K562 (cell line): ENCODE measurements around the gene N4BP3. TPM values are rescaled to one million over a fixed set of nuclear protein-coding genes. Genes with fewer than 3 reads are reported as not detected.

Source experiments
- DNMT1 ChIP-seq: fragments of 450-650 bp; IDR thresholded peaks from 2 replicates; pipeline ENCODE4 v1.6.1; 2016; ENCODE audit warnings: antibody characterized with exemption, mild to moderate bottlenecking
- FUS ChIP-seq: fragments of 200-400 bp; formaldehyde crosslinking; optimal IDR thresholded peaks from 2 replicates; pipeline ENCODE3; 2017; ENCODE audit warnings: low read depth, low read length
- HDAC3 ChIP-seq: fragments of 450-650 bp; IDR thresholded peaks from 2 replicates; pipeline ENCODE4 v1.6.1; 2018; ENCODE audit warnings: borderline replicate concordance, mild to moderate bottlenecking, moderate library complexity; ENCODE audit not compliant: partially characterized antibody
- HMGXB4 ChIP-seq: sonication (generic); formaldehyde crosslinking; IDR thresholded peaks from 2 replicates; pipeline ENCODE4 v1.8.1; 2023; ENCODE audit warnings: mild to moderate bottlenecking, missing genetic modification reagents
- JUND ChIP-seq, 2 experiments: IDR thresholded peaks; 2 replicates in 1 of 2; 3 replicates in 1 of 2; pipeline ENCODE4 v1.6.1; 2011; ENCODE audit warnings: borderline replicate concordance in 2 of 2, low read depth in 2 of 2, low read length in 2 of 2, improper control_type of control experiment in 1 of 2, missing biosample characterization in 1 of 2, missing genetic modification characterization in 1 of 2, missing genetic modification reagents in 1 of 2
- KDM1A ChIP-seq, 2 experiments: fragments of 450-650 bp; IDR thresholded peaks; 2 replicates each; pipeline ENCODE4 v1.6.1; 2016; ENCODE audit warnings: mild to moderate bottlenecking in 2 of 2
- MLLT1 ChIP-seq, 2 experiments: fragments of 450-650 bp; IDR thresholded peaks; 2 replicates each; pipeline ENCODE4 v1.6.1; 2016
- NEUROD1 ChIP-seq: fragments of 150-350 bp; IDR thresholded peaks from 2 replicates; pipeline ENCODE4 v1.6.1; 2014; ENCODE audit warnings: borderline replicate concordance, low read length, low read depth; ENCODE audit not compliant: partially characterized antibody
- NFE2 ChIP-seq: IDR thresholded peaks from 2 replicates; pipeline ENCODE4 v1.6.1; 2014; ENCODE audit warnings: antibody characterized with exemption, low read depth
- NFYB ChIP-seq: IDR thresholded peaks from 2 replicates; pipeline ENCODE4 v1.6.1; 2011; ENCODE audit warnings: mild to moderate bottlenecking, moderate library complexity; ENCODE audit not compliant: insufficient read length; ENCODE audit errors: extremely low read depth
- PML ChIP-seq: IDR thresholded peaks from 2 replicates; pipeline ENCODE4 v1.6.1; 2012; ENCODE audit warnings: low read length, inconsistent platforms
- SMARCA4 ChIP-seq: fragments of 450-650 bp; IDR thresholded peaks from 2 replicates; pipeline ENCODE4 v1.6.1; 2016
- SNAPC5 ChIP-seq: fragments of 250-450 bp; sonication (Bioruptor Pico); IDR thresholded peaks from 2 replicates; pipeline ENCODE4 v1.8.0; 2021; ENCODE audit warnings: moderate library complexity, mild to moderate bottlenecking, inconsistent platforms
- TFAP4 ChIP-seq: sonication (generic); formaldehyde crosslinking; IDR thresholded peaks from 2 replicates; pipeline ENCODE4 v1.8.0; 2022; ENCODE audit warnings: missing genetic modification reagents, mild to moderate bottlenecking, moderate library complexity, borderline replicate concordance
- TOE1 ChIP-seq, 2 experiments: fragments of 450-650 bp in 1 of 2; sonication (generic) in 1 of 2; formaldehyde crosslinking in 1 of 2; IDR thresholded peaks; 2 replicates each; pipeline versions ENCODE4 v1.7.1 to v1.8.0; 2016 to 2022; ENCODE audit warnings: borderline replicate concordance in 2 of 2, mild to moderate bottlenecking in 2 of 2, antibody characterized with exemption in 1 of 2, inconsistent platforms in 1 of 2, low read depth in 1 of 2, missing genetic modification reagents in 1 of 2, moderate library complexity in 1 of 2
- ZNF3 ChIP-seq: fragments of 250-450 bp; sonication (Bioruptor Pico); IDR thresholded peaks from 2 replicates; pipeline ENCODE4 v1.5.0; 2021; ENCODE audit warnings: mild to moderate bottlenecking, moderate library complexity
- polyA plus RNA-seq, 8 experiments: library from polyadenylated mRNA; depleted of rRNA in 4 of 8; stranded (reverse) in 5 of 8; unstranded in 3 of 8; fragments of >200 nt; fragmentation: Nextera tagmentation in 2 of 8; fragmentation: Illumina TruSeq in 1 of 8; extraction: Ambion mirVana in 2 of 8; extraction: Trizol in 1 of 8; gene quantifications; 2 replicates each; pipeline versions ENCODE4 v1.2.1 to v1.2.3, GENCODE V29; 2011 to 2014; ENCODE audit warnings: inconsistent platforms in 1 of 8, missing spikeins in 1 of 8
- total RNA-seq, 7 experiments: library from RNA; depleted of rRNA in 6 of 7; stranded (reverse); fragments of >200 nt in 6 of 7; fragmentation: Illumina TruSeq in 2 of 7; extraction: Trizol in 2 of 7; gene quantifications; 2 replicates each; pipeline versions ENCODE4 v1.2.1 to v1.2.3, GENCODE V29; 2011 to 2021; ENCODE audit warnings: low replicate concordance in 1 of 7
- TF ChIP-seq, protein P1 (sequence below): fragments of 250-450 bp; sonication (Bioruptor Pico); IDR thresholded peaks from 2 replicates; pipeline ENCODE4 v1.5.0; 2020; ENCODE audit warnings: mild to moderate bottlenecking, borderline replicate concordance
- TF ChIP-seq, protein P2 (sequence below), 2 experiments: IDR thresholded peaks; 2 replicates each; pipeline ENCODE4 v1.6.1; 2012; ENCODE audit warnings: improper control_type of control experiment in 2 of 2, low read depth in 2 of 2, low read length in 2 of 2, borderline replicate concordance in 1 of 2

Gene N4BP3
- total and polyA plus RNA-seq, 9 of the 15 experiments (the other 6 are each of a cell fraction or from before 2014, with no cell fraction given), result 0.06 to 7.0 (median 2.4) TPM

DNA sequence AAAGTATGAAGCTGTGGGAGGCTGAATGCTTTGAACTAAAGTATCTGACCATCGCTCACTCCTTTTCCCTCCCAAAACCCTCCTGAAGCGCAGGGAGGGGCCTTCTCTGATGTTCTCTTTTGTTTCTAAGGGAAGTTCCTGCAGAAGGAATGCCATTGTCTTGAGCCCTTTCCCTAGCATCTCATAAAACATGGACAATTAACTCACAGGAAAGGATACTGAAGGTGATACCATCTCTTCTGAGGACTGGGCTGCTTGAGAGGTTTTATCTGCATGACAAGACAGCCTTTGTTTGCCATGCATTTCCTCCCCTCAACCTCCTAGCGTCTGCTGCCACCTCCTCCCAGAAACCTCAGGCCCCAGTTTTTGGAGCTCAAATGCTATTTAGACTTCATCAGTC, 13.2 kb downstream of the N4BP3 start (continued):
- TF ChIP-seq SNAPC5 (CRISPR knock-in tag) (no peak), NEUROD1 (no peak), DNMT1 (no peak), ZNF3 (CRISPR knock-in tag) (no peak), NFYB (no peak), JUND (IDR thresholded peaks at IDR 0.05; ENCODE audit: borderline replicate concordance, low read depth, low read length) (no peak; the same call in 1 of the 2 replicates), JUND (tag; IDR thresholded peaks at IDR 0.05; ENCODE audit: borderline replicate concordance, low read depth, low read length) (peak; percentile 16; the same call in 1 of the 3 replicates), TOE1 (IDR thresholded peaks at IDR 0.05; ENCODE audit: borderline replicate concordance) (no peak), TOE1 (CRISPR knock-in tag; IDR thresholded peaks at IDR 0.05; ENCODE audit: borderline replicate concordance, low read depth) (no peak), HMGXB4 (CRISPR knock-in tag) (no peak), HDAC3 (no peak), SMARCA4 (peak; percentile 58; the same call in 1 of the 2 replicates), KDM1A (IDR thresholded peaks at IDR 0.05) (0 out of 4 replicates have a peak, but pooled peaks of 1 of the 2 experiments have one; percentile 14), NFE2 (peak; percentile 47; the same call in 1 of the 2 replicates), TFAP4 (no peak), MLLT1 (IDR thresholded peaks at IDR 0.05) (no peak), FUS (no peak), PML (no peak)
- TF ChIP-seq, protein P1, sequence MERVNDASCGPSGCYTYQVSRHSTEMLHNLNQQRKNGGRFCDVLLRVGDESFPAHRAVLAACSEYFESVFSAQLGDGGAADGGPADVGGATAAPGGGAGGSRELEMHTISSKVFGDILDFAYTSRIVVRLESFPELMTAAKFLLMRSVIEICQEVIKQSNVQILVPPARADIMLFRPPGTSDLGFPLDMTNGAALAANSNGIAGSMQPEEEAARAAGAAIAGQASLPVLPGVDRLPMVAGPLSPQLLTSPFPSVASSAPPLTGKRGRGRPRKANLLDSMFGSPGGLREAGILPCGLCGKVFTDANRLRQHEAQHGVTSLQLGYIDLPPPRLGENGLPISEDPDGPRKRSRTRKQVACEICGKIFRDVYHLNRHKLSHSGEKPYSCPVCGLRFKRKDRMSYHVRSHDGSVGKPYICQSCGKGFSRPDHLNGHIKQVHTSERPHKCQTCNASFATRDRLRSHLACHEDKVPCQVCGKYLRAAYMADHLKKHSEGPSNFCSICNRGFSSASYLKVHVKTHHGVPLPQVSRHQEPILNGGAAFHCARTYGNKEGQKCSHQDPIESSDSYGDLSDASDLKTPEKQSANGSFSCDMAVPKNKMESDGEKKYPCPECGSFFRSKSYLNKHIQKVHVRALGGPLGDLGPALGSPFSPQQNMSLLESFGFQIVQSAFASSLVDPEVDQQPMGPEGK (CRISPR knock-in tag), result no peak
- TF ChIP-seq, protein P2, sequence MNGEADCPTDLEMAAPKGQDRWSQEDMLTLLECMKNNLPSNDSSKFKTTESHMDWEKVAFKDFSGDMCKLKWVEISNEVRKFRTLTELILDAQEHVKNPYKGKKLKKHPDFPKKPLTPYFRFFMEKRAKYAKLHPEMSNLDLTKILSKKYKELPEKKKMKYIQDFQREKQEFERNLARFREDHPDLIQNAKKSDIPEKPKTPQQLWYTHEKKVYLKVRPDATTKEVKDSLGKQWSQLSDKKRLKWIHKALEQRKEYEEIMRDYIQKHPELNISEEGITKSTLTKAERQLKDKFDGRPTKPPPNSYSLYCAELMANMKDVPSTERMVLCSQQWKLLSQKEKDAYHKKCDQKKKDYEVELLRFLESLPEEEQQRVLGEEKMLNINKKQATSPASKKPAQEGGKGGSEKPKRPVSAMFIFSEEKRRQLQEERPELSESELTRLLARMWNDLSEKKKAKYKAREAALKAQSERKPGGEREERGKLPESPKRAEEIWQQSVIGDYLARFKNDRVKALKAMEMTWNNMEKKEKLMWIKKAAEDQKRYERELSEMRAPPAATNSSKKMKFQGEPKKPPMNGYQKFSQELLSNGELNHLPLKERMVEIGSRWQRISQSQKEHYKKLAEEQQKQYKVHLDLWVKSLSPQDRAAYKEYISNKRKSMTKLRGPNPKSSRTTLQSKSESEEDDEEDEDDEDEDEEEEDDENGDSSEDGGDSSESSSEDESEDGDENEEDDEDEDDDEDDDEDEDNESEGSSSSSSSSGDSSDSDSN (IDR thresholded peaks at IDR 0.05; ENCODE audit: borderline replicate concordance in 1 of 2, low read depth in 2 of 2, low read length in 2 of 2), result 0 out of 4 replicates have a peak, but pooled peaks of 1 of the 2 experiments have one; percentile 45
